HG02571 (cell line): ENCODE measurements around the gene CSNK1D.
"Not testable (repeated sequence)": the region's sequence is repeated elsewhere in the genome, so short reads cannot be mapped to it uniquely, and the experiment has no call there.

ENCODE experiments used
- ATAC-seq: cut with Tn5 transposase; IDR thresholded peaks from one replicate; pipeline ENCODE4 v1.9.1; 2021; ENCODE audit warnings: mild to moderate bottlenecking, moderate library complexity; ENCODE audit not compliant: unreplicated experiment

CSNK1D gene

DNA sequence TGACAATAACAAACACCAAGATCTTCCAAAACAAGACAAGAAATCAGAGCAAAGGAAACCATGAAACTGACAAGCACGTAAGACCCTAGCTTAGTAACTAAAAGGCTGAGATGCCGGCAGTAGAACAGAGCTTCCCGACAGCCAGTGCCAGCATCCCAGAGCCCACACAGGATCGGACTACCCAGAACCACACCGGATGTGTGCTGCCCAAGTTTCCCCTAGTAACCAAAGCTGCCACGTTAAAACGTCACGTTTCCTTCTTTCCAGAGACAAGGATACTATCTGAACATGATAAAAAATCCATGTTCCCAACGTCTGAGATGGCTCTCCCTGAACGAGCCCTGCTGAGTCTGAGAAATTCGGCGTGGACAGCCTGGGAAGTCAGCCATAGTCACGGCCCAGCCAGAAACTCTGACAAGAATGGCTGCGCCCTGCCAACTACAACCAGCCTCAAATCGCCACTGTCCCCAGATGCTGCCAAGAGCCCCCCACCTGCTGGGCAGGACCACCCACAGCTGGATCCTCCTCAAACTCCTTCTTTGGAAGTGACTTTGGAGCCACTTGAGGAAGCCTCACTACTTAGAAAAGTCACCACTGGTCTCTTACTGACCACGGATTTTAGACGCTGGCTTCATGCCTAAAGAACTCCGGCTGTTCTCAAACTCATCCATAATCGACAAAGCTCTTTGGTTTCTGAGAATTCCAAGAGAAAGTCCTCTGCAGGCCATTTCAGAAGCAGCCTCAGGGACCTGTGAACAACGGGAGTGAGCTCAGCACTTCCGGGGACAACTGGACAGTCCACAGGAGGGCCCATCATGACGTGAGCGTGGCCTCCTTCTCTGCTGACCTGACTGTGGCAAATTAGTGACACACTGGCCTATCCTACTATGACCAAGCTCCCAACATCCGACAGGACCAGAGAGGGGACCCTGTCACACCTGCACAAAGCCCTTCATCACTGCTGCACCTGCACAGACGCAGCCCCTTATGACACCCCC lies 77.5 kb downstream of the CSNK1D start:
- no peak for ATAC-seq

DNA sequence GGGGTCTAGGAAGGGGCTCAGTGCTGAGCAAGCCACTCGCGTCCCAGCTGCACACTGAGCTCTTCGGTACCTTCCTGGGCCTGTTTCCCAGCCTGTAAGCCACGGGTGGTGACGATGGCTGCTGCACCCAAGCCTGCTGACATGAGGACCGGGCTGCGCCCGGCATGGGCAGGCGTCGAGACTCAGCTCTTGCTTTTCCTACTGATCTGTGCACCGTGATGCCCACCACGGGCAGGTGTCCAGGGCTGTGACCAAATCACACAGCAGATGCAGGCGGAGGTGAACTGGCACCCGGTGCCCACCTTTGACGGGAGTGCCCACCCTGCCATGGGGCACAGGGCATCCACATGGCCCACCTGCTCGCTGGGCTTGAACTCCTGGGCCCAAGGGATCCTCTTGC lies 78.7 kb downstream of the CSNK1D start:
- no peak for ATAC-seq

DNA sequence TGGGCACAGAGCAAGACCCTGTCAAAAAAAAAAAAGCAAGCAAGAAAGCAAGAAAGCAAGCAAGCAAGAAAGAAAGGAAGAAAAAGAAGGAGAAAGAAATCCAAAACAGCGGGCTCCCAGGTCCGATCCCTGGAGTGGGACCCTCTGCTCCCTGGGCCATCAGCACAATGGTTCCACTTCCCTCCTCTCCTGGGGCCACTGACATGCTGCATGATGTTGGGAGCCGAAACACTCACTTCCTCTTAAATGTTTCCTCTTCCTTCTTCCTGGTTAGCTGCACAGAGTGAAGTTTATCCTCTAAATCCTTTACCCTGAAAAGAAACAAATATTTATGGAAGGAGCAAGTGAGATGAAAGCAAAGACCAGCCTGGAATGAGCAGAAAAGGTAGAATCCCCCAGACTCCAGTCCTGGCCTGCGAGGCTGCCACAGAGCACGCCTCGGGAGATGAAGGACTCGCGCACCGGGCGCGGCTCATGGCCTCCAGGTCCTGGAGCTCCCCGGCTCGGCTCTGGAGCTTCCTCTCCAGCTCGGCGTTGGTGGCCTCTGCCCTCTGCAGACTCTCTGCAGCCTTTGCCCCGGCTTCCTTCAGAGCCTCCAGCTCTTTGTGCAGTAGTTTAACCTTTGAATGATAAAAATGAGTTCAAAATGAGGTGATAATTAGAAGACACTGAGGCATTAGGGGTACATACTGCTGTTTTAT lies 79.8 kb downstream of the CSNK1D start:
- no peak for ATAC-seq

DNA sequence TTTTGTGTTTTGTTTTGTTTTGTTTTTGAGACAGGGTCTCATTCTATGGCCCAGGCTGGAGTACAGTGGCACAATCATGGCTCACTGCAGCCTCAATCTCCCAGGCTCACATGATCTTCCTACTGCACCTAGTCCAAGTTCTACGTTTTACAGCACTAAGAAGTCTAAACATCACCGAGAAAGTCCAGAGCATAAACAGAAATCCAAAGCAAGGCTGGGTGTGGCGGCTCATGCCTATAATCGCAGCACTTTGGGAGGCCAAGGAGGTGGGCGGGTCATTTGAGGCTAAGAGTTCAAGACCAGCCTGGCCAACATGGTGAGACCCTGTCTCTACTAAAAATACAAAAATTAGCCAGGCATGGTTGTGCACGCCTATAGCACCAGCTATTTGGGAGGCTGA lies 80.5 kb downstream of the CSNK1D start:
- ATAC-seq: not testable (repeated sequence)
